KOPT-K1 (cell line): ENCODE data around the gene CBX6.

Experiments
- H3K27ac ChIP-seq: fragments of 200-600 bp; sonication (generic); 2 replicates; pipeline ENCODE4 v1.5.1; 2016; ENCODE audit warnings: antibody characterized with exemption, mild to moderate bottlenecking, low read depth, low read length; ENCODE audit not compliant: poor library complexity, severe bottlenecking
- H3K36me3 ChIP-seq: fragments of 200-600 bp; sonication (generic); 2 replicates; pipeline ENCODE4 v1.5.1; 2017; ENCODE audit warnings: antibody characterized with exemption, mild to moderate bottlenecking, low read length, moderate library complexity; ENCODE audit not compliant: insufficient read depth
- H3K9me3 ChIP-seq: fragments of 200-600 bp; sonication (generic); 2 replicates; pipeline ENCODE4 v1.5.1; 2017; ENCODE audit warnings: antibody characterized with exemption, low read length, mild to moderate bottlenecking; ENCODE audit not compliant: insufficient read depth, poor library complexity, severe bottlenecking

The CBX6 gene

DNA sequence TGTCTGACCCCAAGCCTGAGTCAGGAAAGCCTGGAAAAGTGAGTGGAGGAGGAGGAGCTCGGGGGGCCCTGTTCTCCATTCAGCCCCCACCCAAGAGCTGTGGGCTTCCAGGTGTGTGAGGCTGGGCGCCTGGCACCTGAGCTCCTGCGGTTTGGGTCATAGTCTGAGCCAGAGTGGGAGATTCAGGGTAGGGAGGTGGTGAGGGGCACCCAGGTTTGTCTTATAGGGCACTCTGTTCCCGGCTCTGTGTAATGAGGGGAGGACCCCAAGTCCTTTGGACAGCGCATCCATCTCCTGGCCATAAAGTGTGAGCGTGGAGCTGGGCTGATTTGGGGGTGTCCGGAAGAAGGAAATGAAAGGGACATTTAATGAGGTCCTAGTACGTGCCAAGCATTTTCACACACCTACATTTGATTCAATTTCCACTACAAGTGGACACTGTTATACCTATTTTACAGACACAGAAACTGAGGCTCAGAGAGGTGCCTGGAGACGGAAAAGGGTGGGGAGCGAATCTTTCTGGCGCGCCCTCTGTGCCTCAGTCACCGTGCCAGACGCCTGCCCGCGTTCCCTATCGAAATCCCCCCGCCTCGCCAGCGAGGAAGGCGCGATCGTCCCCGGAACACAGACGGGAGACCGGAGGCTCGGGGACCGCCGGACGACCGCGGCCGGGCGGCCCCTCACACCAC is 29.4 kb downstream of the CBX6 start:
- H3K27ac ChIP-seq: no peak overlapping the region
- no peaks in the 10 kb centered on the region for H3K36me3 ChIP-seq
- H3K9me3 ChIP-seq: no peaks in the 10 kb centered on the region

DNA sequence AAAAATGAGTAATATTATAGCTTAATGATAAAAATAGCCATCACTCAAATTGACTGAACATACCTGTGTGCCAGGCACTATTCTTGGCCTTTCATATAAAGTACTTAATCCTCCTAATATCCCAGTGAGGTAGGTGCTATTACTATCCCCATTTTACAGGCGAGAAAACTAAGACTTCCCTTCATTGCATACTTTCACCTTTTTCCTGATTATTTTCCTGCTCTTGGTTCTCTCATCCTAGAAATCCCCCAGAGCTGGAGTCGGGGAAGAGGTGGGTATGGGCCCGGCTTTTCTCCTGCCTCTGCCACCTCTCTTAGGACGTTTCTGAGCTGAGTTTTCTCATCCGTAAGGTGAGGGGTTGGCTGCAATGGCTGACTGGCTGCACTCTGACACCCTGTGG is 30.4 kb downstream of the CBX6 start:
- Histone ChIP-seq H3K36me3 (no peaks in the 10 kb centered on the region), H3K9me3 (no peaks in the 10 kb centered on the region), H3K27ac (no peak overlapping the region)

DNA sequence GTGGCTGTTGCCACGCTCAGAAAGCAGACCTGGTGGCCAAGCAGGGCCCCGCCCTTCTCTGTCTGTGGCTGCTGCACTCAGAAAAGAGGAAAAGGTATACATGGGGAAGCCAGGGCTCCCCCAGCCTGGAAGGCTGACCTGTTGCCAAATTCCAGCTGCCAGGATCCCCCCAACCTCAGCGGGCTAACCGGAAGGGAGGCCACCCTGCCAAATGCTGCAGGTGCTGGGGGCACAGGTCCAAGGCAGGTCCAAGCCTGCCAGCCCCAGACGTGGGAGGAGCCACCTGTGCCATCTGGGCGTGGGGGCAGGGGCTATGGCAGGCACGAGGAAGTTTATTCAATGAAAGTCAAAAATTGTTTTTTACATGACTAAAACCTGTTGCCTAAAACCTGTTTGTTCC is 30.8 kb downstream of the CBX6 start:
- H3K27ac ChIP-seq: no peak overlapping the region
- no peaks in the 10 kb centered on the region for H3K9me3 ChIP-seq
- no peaks in the 10 kb centered on the region for H3K36me3 ChIP-seq

DNA sequence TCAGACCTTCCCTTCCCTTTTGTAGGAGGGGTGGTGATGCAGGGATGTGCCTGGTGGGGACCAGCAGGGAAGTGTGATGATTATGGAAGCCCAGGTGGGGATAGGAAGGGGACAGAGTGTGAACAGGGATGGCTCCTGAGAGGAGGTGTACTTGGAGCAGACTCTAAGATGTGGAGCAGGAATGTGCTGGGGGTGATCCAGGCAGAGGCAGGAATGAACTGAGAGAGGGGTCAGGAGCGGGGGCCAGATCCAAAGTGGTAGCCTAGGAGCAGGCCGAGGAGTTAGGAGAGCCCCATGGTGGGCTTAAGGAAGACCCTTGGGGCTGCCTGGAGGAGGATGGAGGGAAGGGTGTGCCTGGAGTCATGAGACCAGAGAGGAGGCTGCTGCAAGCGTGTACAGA is 31.9 kb downstream of the CBX6 start:
- no peaks in the 10 kb centered on the region for H3K36me3 ChIP-seq
- H3K27ac ChIP-seq: no peak overlapping the region
- H3K9me3 ChIP-seq: no peaks in the 10 kb centered on the region

DNA sequence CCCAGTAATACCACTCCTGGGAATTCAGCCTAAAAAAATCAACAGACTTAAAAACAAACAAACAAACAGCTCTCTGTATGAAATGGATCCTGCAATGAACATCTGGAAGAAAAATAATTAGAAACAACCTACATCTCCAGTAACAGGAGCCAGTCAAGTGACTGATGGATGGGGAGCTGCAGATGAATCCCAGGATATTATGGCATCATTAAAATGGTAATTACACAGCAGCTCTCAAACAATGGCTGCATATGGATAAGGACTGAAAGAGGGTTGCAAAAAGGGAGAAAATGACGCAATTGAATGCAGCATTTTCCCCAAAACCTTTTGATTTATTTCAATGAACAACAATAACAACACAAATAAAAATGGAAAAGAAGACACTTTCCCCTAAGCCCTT is 32.3 kb downstream of the CBX6 start:
- H3K36me3 ChIP-seq: no peaks in the 10 kb centered on the region
- H3K27ac ChIP-seq: no peak overlapping the region
- H3K9me3 ChIP-seq: no peaks in the 10 kb centered on the region

DNA sequence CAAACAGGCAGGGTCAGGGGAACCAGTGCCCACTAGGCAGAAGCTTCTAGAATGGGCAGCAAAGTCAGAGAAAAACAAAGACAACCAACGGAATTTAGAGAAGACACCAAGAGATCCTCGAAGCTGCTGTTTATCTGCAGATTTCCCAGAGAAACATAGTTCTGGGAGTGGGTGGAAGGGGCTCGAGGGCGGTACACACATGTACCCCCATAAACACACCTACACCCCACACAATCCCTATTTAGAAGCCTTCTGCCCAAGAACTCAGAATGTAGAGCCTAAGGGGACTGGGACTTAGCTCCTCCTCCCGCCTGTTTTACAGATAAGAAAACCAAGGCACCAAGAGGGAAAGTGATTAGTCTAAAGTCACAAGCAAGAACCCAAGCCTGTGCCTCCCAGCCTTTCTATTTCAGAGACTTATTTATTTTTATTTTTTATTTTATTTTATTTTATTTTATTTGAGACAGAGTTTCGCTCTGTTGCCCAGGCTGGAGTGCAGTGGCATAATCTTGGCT is 34.5 kb downstream of the CBX6 start:
- Histone ChIP-seq H3K36me3 (no peaks in the 10 kb centered on the region), H3K9me3 (no peaks in the 10 kb centered on the region), H3K27ac (no peak overlapping the region)

DNA sequence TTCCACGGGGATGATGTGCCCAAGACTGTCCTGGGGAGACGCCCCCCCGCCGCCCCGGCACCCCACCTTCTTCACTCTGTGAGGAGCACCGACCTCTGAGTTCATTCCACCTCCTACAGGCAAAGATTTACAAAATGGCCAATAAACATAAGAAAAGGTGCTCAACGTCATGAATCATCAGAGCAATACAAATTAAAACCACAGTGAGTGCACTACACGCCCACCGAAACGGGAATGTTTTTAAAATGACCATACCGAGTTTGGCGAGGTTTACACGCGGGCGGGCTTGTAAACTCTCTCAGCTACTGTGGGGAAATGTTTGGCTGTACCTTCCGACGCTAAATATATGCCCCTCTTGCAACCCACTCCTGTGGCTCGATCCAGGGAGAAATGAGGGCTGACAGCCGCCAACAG is 36.1 kb downstream of the CBX6 start:
- no peaks in the 10 kb centered on the region for H3K9me3 ChIP-seq
- H3K36me3 ChIP-seq: no peaks in the 10 kb centered on the region
- H3K27ac ChIP-seq: no peak overlapping the region

DNA sequence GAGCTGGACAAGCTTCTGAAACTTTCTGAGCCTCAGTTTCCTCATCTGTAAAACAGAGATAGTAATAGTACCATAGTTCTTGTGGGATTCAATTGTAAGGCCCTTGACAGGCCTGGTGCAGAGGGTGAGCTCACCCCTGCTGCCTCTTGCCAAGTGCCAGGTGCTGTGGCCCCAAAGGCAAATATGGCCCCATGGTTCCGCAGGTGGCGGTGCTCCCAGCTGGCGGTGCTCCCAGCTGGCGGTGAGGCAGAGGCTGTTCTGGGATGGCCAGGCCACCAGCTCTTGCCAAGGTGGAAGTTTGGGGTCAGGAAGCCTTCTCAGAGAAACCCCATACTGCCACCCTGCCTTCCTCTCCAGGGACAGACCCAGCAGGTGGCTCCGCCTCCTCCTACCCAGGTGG is 37.0 kb downstream of the CBX6 start:
- Histone ChIP-seq H3K36me3 (no peaks in the 10 kb centered on the region), H3K9me3 (no peaks in the 10 kb centered on the region), H3K27ac (no peak overlapping the region)

DNA sequence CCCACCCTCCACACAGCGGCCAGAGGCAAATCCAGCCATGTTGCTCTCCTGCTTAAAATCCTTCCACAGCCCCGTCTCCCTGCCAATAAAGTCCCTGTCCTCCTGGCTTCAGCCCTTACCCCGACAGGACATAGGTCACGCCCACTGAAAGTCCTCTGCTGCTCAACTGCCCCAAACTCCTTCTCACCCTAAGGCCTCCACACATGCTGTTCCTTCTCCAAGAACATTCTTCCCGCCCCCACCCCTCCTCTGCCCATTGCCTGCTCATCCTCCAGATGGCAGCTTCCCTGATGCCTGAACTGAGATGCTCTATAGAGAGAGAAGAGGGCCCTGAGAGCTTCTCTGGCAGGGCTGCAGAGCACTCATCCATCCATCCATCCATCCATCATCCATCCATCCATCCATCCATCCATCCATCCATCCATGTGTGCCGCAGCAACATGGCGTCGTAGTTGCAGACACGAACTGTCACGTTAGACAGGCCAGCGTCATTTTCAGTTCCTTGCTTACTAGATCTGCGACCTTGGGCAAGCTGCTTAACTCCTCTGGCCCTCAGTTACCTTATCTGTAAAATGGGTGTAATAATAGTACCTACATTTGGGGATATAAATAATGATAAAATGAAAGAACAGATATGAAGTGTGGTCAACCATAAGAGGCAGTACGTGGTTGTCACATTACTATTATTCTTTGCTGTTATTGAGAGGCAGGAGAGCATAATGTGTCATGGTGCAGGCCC is 37.6 kb downstream of the CBX6 start:
- Histone ChIP-seq H3K9me3 (no peaks in the 10 kb centered on the region), H3K27ac (no peak overlapping the region), H3K36me3 (no peaks in the 10 kb centered on the region)

DNA sequence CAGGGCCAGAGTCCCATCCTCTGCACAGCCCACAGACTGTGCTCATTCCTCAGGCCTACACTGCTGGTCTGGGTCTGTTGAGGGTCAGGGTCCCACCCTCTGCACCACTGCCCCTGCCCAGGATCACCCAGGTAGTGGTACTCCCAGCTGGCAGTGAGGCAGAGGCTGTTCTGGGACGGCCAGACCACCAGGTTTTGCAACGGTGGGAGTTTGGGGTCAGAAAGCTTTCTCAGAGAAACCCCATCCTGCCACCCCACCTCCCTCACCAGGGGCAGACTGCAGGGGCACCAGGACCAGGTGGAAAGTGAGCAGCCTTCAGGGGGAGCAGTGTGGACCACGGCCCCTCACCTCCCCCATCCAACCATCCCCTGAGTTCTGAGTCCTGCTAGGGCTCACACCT is 39.0 kb downstream of the CBX6 start:
- Histone ChIP-seq H3K9me3 (peaks cover 9% of the 10 kb centered on the region), H3K27ac (no peak overlapping the region)

DNA sequence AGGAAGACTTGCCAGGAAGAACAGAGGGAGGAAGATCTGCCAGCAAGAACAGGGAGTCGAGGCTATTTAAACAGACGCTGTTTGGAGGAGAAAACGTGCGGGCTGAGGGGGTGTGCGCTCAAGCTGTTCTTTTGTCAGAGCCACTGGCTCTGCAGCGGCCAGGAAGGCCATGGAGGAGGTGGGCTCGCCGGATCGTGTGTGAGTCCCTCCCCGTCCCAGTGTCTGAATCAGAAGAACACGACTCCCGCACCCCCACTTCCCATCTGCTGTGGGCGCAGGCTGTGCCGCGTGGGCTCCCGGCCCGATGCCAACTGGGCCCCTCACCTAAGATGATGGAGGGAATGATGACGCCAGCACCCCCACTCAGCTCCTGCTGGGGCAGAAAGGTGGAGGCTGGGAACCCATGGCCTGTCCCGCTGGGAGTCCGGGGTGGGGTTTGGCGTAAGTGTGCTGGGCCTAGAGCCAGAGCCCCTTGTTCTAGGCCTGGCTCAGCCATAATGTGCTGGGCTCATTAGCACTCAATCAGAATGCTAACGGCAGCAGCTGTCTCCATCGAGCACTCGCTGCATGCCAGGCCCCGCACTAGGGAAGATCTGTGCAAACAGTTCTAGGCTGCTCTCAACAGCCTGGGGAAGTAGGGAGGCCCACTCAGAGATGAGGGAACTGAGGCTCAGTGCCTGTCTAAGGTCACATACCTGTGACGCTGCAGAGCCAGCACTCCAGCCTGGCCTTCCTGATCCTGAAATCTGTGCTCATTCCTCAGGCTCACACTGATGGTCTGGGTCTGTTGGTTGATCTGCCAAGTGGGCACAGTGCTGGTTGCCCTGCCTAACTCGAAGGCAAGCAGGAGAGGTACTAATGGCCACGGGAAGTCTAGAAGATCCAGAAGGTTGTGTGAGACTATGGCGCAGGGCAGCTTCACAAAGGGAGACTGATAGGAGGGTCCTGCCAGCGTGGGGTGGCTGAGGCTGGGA is 39.7 kb downstream of the CBX6 start:
- H3K36me3 ChIP-seq: no peaks in the 10 kb centered on the region
- no peak overlapping the region for H3K27ac ChIP-seq
- peaks cover 9% of the 10 kb centered on the region for H3K9me3 ChIP-seq

More for the DNA sequence above, 39.0 kb downstream of the CBX6 start:
- H3K36me3 ChIP-seq: no peaks in the 10 kb centered on the region

DNA sequence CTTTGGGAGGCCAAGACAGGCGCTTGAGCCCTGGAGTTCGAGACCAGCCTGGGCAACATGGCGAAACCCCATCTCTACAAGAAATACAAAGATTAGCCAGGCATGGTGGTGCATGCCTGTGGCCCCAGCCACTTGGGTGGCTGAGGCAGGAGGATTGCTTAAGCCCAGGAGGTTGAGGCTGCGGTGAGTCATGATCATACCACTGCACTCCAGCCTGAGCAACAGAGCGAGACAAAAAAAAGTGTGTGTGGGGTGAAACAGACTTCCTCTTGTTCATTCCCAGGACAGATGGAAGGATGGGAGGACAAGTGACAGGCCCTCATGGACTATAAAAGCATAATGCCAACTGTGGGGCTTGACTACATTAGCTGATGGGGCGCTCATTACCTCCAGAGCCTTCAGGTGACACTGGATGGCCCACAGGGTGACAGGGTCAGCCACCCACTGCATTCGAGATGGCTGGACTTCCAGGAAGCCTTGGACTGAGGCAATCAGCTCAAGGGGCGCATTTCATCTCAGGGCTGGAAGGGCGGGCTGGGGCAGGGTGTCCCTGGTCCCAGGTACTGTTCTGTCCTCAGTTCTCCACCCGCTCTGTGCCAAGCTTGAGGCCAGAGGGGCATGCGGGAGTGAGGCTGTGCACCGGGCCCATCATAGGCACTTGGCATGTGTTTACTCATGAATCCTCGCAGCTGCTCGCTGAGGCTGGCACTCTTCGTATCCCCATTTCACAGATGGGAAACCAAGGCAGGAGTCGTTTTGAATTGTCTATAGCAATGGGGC is 40.7 kb downstream of the CBX6 start:
- H3K9me3 ChIP-seq: peaks cover 9% of the 10 kb centered on the region
- H3K36me3 ChIP-seq: no peaks in the 10 kb centered on the region
- no peak overlapping the region for H3K27ac ChIP-seq

DNA sequence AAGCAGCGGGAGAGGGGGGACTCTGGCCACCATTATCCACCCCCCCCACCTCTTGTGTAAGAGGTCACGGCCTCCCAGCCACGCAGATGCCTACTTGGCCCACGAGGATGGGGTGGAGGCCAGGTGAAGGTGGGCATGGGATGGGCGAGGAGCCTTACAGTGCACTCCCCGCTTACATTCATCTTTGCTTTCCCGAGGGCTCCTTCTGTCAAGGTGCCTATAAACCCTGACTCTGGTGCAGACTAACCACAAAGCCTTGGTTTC is 41.2 kb downstream of the CBX6 start:
- Histone ChIP-seq H3K36me3 (no peaks in the 10 kb centered on the region), H3K9me3 (peaks cover 9% of the 10 kb centered on the region), H3K27ac (no peak overlapping the region)

DNA sequence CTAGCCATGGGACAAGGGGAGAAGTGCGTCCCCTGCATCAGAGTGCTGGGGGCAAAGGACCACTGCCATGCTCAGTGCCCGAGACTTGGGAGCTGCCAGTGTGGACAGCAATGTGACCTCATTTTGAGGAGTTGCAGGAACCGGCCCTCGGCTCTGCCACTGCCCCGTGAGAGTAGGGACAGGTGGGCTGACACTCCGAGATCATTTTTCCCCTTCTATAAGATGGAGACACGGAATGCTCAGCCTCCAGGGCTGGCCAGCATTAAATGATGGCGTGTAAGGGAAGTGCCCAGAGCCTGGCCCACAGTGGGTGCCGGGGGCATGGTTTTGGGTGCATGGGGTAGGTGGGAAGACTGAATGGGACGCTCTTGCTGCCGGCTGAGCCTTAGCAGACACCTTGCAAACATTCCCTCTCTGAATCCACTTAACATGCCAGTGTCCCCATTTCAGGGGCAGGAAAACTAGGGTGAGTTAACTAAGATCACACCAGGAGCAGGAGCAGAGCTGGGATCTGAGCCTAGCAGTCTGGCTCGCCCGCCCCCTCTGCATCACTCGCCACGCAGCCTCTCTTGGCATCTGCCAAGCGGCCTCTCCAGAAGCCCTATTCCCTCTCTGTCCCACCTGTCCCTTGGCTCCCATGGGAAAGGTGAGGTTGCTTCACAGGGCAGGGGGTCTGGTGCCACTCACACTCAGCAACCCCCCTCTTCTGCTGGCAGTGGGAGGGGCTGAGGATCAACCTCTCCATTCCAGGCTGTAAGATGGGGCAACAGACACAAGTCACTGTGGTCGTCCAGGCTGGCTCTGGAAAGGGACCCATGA is 41.8 kb downstream of the CBX6 start:
- Histone ChIP-seq H3K27ac (no peak overlapping the region), H3K36me3 (no peaks in the 10 kb centered on the region), H3K9me3 (peaks cover 9% of the 10 kb centered on the region)
